GM12891 (cell line): Measurements from ENCODE around the gene PTPRO.

ENCODE experiments used
- POLR2A ChIP-seq: IDR thresholded peaks from 2 replicates; pipeline ENCODE4 v1.6.1; 2011; ENCODE audit warnings: low read depth, low read length, control low read depth
- POLR2AphosphoS5 ChIP-seq: IDR thresholded peaks from 2 replicates; pipeline ENCODE4 v1.6.1; 2011; ENCODE audit warnings: low read depth, low read length, control low read depth
- TAF1 ChIP-seq: IDR thresholded peaks from 2 replicates; pipeline ENCODE4 v1.6.1; 2011; ENCODE audit warnings: low read depth, low read length, control low read depth

- no peak for TF ChIP-seq POLR2A
- TF ChIP-seq TAF1: no peak
- TF ChIP-seq POLR2AphosphoS5: no peak
Measured at GRCh38 chr12:15404485-15404884, 82.2 kb downstream of the PTPRO start.
